Measurements from ENCODE around the gene DUT.

Gene DUT

DNA sequence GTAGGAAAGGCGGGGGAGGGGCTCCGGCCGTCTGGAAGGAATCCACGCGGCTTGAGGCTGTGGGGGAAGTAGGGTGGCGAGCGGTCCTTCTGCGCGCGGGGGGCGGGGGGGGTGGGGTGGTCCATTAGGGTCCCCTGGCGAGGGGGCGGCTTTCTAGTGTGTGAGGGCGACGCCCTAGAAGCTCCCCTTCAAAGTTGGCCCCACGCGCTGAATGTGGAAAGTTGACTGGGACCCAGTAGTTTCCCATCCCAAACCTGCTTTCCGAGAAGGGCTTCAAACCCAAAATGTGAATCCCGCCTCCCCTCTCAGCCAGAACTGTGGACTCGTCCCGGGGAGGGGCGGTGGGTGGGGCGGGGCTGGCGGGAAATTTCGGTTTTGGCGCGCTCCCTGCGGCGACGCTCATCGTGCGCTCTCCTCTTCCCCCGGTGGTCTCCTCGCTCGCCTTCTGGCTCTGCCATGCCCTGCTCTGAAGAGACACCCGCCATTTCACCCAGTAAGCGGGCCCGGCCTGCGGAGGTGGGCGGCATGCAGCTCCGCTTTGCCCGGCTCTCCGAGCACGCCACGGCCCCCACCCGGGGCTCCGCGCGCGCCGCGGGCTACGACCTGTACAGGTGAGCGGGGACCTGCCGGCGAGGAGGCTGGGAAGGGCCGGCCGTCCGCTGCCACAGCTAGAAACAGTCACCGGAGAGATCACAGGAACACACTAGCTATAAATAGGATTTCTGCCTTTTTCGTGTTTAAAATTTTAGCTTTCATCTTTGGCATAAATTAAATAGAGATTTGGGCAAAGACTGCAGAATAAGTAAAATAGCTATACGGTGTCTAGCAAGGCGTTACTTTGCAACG lies 790 bp downstream of the DUT start:
- DNase-seq = peak; percentile 70 to 73

DNA sequence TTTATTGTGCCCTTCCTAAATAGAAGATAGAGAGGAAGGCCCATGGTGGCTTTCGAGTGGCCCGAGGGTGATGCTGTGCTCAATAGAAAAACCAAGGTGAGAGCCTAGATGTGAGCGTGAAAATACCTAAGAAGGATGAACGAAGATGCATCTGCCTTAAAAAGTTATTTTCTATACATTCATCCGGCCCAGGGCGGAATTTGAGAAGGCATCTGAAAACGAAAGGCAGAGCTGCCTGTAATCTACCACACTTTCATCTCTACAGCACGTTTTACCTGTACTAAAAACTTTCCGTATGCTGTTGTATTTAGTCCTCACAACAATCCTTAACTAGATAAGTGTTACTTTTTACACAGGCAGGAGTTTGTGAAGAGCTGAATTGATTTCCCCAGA lies 1.4 kb downstream of the DUT start:
- no peak for DNase-seq

DNA sequence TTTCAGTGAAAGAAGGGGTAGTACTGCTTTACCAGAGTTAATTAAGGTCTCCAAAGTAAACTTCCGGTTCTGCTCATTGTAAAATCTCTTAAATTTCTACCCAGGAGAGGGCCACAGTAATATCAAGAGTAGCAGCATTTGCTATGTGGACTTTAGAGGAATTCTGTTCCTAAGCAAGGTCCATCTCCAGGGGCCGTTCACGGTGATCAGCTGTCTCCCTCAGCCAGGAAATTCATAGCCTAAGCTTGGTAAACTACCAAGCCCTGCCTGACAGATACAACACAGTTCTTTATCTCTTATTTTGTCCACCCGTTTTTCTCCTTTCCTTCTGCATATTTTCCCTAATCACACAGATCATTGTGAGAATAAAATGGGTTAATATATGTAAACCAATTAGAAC lies 2.3 kb downstream of the DUT start:
- DNase-seq = no peak

DNA sequence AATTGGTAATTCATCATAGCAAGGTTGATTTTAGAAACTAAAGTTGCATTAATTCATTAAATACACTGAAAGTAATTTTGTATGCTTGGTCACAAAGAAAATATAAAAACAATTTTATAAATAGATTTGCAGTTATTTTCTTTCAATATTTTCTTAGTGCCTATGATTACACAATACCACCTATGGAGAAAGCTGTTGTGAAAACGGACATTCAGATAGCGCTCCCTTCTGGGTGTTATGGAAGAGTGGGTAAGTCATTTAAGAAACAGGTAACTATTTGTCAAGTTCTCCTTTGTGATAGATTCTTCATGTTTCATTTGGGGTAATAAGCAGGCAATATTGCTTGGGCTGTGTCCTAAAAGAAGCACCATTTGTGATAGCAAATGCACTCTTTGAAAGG lies 3.0 kb downstream of the DUT start:
- DNase-seq = no peak

DNA sequence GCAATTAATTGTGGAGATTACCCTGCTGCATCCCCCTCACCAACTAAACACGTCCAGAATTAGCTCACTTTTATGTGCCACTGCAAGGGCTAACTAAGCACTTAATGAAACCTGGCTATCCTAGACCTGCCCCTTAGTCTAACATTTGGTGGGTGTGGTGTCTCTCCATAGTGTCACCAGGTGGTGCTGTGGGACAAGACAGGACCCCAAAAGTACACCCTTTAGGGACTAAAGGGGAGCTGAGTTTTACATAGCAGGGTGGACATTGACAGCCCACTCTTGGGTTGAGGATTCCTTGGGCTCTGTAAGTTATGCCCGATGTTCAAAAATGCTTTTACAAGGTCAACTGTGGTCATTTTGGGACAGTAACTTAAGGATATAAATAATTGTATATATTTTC lies 5.7 kb downstream of the DUT start:
- DNase-seq = no peak

DNA sequence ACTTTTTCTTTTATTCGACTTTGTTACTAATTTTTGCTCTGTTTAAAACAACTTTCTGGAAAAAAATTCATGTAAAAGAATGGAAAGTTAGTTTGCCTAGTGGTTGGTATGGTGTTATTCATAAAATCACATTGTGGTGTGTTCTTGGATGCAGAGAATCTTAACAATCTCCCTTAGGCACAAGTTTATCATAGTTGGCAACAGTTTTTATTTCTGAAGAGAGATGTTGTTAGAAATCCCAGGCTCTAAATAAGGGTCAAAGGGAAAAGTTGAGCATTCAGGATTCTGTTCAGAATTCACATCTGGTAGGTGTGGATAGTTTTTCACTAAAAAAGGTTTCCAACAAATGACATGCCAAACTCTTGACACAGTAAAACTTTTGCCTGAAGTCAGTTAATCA lies 6.4 kb downstream of the DUT start:
- DNase-seq = no peak

DNA sequence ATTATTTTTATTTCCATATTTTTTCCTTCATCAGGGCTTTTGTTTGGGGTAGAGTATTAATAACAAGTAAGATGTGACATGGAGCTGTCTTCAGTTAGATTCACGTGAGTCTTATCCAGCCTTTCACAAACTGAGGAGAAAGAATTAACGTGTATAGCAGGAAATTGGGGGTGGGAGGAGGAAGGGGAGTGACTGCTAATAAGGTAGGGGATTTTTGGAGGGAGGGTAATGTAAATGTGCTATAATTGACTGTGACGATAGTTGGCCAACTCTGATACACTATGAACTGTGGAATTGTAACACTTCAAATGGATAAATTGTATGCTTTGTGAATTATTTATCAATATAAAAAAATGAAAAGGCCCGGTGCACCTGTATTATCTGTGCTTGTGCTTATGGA lies 8.9 kb downstream of the DUT start:
- no peak for DNase-seq

DNA sequence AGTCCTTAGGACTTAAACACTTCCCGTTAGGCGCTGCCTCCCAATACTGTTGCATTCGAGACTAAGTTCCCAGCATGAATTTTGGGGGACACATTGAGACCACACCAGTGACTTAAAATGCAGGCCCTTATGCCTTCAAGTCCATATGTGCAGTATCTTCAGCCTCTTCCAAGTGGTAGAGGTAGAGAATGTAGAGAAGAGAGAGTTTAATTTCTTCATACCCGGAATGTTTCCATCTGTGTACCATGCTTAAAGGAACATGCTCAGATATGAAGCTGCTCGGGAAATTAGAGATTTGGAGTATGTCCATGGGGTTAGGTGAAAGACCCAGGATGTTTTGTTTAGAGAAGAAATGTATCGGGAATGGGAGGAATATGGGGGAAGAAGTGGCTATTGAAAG lies 12.6 kb downstream of the DUT start:
- no peak for DNase-seq

DNA sequence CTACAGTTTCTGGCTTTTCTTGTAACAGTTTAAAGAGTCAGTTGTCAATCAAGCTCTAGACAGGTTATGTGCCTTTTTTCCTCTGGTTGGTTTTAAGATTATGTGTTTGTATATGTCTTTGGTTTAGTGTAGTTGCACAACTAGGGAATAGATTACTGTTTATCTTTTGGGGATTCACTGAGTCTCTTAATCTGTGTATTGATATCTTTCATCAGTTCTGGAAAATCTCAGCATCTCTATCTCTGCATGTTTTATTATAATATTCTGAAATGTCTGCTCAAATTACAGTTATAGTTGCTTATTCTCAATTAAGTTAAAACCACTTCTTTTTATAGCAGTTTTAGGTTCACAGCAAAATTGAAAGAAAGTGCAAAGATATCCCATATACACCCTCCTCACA lies 14.3 kb downstream of the DUT start:
- no peak for DNase-seq

DNA sequence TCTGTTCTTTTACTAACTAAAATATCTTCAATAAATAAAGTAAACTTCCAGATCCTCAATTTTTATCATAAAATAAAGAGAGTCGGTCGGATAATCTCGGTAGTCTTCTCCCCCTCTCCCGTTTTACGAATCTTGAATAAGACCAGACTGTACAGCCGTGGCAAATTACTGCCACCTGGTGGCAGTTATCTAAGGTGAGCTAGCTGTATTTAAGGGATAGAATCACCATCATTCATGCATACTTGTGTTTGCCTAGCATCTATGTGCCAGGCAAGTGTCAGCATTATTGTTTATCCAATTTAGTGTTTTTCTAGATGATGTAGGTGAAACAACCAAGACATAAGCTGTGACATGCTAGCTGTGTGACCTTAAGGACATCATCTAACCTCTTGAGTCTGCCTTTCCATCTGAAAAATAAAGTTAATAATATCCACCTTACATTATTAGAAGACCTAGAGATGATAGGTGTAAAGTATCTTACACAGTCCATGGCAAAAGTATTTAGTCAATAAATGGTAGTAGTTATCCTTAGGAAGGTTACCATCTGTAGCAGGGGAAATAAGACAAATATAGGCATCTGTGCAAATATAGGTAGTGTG lies 21.3 kb downstream of the DUT start:
- DNase-seq = peak; percentile 34 to 48

DNA sequence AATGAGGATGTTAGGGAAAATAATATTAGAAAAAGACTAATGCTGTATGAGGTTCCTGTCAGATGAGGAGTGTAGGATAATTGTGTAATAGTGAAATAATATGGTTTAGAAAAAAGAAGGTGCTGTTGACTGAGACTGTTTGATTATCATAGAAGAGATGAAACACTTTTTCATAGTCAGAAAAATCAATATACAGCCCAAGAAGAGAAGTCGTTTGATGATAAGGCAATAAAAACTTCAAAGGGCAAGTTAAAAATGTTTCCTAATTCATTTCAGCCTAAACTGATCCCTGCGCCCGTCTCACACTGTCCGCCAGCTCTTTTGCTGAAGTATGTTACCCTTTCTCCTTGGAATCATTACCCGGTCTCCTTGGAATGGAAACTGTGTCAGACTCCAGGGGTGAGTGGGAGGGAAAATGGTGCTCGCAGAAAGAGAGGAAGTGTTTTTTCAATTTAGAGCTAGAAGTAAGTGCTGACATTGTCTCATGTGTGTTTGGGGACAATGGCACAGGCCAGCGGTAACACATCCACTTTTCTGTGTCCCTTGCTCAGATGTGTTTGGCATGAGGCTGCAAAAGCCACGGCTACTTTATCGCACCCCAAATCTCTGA lies 23.6 kb downstream of the DUT start:
- DNase-seq = no peak

DNA sequence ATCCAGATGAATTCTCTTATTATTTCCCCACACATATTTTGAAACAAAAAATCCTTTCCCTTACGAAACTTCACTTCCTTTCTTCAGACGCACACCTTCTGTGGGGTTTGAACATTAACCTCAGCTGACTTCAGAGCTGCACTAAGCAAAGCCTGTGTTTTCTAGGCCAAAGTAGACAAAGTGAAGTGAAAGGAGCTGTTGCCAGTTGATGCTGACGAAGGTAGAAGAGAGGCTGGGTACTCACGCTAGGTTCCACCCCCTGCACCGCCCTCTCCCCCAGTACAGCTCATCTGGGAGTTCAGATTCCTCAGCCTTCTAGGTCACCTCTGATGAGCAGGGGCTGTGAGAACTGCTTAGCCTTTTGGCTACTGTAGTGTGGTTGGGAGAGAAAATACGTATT lies 24.1 kb downstream of the DUT start:
- no peak for DNase-seq

DNA sequence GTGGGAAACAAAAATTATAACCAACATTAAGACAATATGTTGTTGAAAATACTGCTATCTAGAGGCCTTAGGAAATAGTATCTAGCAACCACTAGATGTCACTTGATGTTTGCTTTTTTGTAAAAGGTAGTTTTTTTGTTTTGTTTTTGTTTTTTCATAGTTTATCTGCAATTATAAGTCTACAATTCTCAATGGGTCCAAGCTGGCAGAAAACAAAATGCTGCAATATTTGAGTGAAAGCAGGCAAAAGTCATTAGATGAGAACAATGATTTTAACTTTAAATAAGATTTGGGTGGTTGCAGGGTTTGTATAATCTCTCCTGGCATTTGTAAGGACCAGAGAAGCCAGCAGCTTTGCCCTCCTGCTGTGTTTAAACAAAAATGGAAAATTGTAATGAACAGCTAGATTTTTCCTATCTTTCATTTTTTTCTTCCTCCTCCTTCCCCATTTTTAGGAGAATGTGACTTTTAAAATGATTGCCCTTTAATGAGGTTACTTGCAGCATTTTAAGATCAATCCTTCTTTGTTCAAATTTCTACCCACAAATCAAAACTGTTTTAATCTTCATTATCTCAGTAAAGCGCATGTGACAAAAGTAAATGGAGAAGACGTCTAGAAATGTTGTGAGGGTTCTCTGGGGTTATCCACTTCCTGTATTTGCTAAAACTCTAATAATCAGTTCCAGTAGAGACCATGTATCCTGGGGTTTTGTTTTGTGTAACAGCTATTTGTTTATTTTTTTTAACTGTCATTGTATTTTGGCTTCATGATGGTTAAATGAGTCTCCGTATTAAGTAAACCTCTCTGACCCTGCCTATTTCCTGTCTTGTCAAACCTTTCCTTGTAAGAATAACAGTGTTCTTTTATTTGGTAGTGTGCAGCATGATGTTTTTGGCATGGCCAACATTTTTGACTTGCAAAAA lies 27.3 kb downstream of the DUT start:
- no peak for DNase-seq

DNA sequence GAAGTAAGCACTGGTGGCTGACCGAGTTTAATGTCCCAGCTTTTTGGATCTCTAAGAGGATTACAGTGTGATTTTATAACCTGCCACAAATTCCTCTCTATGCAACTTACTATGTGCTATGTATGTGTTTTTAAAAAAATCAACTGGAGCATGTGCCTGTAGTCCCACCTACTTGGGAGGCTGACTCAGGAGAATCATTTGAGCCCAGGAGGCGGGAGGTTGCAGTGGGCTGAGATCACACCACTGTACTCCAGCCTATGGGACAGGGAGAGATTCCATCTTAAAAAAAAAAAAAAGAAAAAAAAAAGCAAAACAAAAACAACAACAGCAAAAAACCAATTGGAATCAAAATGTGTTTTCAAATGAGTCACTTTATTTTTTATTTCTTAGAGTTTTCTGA lies 29.6 kb downstream of the DUT start:
- DNase-seq = no peak

DNA sequence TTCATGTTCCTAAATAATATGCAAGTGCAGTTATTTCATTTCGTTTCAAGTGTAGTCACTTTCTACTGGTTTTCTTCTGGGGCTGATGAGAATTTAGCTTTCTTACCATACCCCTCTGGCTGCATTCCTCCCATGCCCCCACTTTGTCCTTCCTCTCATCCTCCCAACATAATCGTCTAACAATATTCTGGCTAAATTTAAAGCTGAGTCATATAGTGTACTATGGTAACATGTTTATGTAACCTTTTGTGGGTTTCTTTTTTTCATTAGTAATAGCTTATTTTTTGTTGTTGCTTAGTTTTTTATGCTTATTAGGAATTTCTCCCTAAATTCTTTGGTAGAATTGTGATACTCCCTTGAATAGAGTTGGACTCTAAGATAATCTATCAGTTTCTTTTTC lies 30.5 kb downstream of the DUT start:
- no peak for DNase-seq

DNA sequence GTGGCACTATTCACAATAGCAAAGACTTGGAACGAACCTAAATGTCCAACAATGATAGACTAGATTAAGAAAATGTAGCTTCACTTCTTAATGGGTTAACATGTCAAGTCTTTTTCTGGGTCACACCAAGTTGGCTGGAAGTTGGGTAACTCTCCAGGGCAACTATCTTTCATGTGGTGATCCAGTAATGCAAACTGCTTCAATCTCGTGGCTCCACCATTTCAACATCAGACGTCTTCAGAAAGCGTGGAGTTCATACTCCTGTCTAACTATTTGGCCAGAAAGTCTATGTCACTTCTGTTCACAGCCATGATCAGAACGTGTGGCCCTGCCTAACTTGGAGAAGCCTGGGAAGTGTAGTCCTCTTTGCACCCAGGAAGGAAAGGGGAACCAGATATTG lies 32.2 kb downstream of the DUT start:
- DNase-seq = no peak

DNA sequence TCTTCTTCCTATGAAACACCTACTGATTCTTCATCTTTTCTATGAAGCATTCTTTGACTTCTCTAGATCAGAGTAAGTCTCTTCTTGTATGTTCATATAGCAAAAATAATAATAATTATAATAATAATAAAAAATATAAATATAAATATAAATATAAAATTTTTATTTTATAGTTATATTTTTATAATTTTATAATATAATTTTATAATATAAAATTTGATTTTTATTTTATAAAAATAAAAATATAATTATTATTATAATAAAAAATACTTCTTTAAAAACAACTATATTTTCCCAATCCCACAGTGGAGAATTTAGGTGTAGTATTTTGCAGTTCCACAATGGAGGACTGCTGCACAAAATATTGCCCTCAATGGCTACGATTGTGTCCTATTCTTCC lies 34.3 kb downstream of the DUT start:
- no peak for DNase-seq

DNA sequence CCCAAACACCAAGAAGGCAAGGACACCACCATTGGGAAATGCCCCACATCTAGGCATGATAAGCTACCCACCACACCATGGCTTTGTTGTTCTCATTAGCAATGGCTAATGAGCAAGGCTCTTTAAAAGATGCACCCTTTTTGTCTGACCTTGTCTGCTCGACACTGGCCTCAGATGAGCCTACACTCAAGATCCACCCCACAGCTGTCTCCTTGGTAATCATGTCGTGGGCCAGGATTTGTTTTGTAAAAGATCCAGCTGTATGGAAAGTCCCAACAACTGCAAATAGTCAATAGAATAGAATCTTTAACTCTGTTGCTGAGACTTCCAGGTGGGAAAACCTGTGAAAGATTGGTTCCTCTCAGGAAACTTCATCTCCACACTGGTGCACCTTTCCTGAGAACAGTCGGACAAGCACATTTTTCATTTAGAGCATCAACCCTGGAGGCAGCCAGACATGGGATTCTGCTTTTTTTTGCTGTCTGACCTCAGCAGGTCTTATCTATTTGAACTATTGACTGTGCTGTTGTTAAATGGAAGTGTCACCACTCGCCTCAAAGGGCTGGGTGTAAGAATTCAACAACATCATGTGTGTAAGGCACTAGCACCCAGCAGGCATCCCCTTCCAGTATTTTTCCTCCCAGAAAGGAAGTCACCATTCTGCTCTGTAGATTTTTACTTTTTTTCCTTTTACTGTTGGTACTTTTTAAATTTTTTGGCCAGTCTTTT lies 35.5 kb downstream of the DUT start:
- no peak for DNase-seq

DNA sequence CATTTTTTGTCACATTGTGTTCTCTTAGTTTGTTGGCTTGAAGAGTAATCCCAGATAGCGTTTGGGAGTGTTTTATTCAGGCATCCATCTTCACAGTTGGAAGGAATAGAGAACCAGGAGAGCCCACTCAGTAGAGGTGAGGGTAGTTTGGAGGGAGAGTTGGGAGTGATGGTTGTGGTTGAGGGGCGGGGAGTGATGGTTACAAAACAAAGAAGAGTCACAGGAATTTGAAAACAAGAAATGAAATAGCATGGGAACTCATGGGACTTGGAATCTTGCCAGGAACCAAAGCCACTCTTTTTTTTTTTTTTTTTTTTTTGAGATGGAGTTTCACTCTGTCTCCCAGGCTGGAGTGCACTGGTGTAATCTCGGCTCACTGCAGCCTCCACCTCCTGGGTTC lies 36.3 kb downstream of the DUT start:
- DNase-seq = no peak

DNA sequence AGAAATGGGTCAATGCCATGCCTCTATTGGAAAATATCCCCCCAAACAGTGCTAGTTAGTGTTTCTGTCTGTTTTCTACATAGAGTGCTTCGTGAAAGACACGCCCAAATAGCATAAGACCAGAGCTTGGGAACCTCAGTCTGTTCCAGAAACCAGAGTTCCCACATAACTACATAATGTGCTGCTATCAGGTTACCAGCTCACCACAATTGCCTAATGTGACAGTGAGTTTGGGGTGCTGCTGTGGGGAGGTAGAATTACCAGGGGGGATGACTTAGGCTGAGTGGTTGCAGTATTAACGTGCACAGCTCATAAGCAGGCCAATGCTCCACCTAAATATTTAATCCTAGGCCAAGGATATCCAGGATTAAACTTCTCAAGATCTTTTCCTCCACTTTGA lies 39.2 kb downstream of the DUT start:
- DNase-seq = no peak

DNA sequence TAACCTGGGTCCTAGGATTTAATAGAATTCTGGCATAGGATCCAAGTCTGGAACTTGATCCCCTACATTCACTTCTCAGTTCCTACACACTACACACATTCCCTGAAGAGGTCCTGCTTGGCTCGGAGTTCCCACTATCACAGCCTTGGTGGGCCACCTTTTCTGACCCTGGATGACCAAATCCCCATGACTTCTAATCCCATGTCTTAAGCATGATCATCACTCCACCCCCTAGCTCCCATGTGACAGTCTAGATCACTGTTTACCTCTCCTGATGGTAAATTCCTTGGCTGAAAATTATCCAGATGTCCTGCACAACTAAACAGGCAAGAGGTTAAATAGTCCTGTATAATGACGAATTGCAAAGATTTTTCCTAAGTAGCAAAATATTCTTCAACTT lies 40.3 kb downstream of the DUT start:
- DNase-seq = no peak

DNA sequence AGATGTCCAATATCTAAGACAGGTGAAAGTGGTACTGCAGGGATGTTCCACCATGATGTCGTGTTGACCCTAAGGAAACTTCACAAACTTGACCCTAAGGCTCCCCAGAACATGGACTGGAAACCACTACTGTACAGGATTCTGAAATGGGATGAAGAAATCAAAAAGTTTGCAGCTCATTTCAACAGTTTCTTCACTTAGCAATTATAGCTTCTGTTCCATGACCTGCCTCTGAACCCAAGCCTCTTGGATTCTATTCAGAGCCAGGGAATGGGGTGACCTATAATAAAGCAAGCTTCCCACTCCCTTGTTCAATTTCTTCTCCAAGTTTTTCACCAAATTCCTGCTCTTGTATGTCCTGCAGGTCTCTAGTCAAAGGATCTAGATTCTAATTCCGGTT lies 40.7 kb downstream of the DUT start:
- DNase-seq = no peak
